Stimulated activated naive B cell treated with anti-CD40 and anti-IgM and Interleukin-4, amounts not matched to agents 10 μg/mL and 1 μg/mL and 100 μg/mL, for 72 hours (primary cell): ENCODE results near the gene FEZ2.

Experiments used
- ATAC-seq, 2 donors: fragments of 150-1000 bp; cut with Tn5 transposase; replicated peaks; 2 replicates each; pipeline ENCODE4 v1.10.0; 2021; ENCODE audit warnings: moderate library complexity in 1 of 2
- DNase-seq: peaks from one replicate; pipeline ENCODE4 v3.0.0; 2021
- H3K27ac Mint-ChIP-seq: one replicate; pipeline ENCODE4 v1.8.0; 2022; ENCODE audit warnings: mild to moderate bottlenecking, mixed read lengths
- H3K27me3 Mint-ChIP-seq, 2 donors: one replicate each; pipeline ENCODE4 v1.8.0; 2022; ENCODE audit warnings: mixed read lengths in 2 of 2
- H3K36me3 Mint-ChIP-seq, 2 donors: one replicate each; pipeline ENCODE4 v1.8.0; 2022; ENCODE audit warnings: mixed read lengths in 2 of 2, mild to moderate bottlenecking in 1 of 2
- H3K4me1 Mint-ChIP-seq, 2 donors: one replicate each; pipeline ENCODE4 v1.8.0; 2022; ENCODE audit warnings: mixed read lengths in 2 of 2, mild to moderate bottlenecking in 1 of 2
- H3K4me3 Mint-ChIP-seq, 2 donors: one replicate each; pipeline ENCODE4 v1.8.0; 2022; ENCODE audit warnings: mild to moderate bottlenecking in 2 of 2, mixed read lengths in 2 of 2, moderate library complexity in 1 of 2
- H3K9me3 Mint-ChIP-seq, 2 donors: one replicate each; pipeline ENCODE4 v1.8.0; 2022; ENCODE audit warnings: mixed read lengths in 2 of 2, mild to moderate bottlenecking in 1 of 2

Gene FEZ2

DNA sequence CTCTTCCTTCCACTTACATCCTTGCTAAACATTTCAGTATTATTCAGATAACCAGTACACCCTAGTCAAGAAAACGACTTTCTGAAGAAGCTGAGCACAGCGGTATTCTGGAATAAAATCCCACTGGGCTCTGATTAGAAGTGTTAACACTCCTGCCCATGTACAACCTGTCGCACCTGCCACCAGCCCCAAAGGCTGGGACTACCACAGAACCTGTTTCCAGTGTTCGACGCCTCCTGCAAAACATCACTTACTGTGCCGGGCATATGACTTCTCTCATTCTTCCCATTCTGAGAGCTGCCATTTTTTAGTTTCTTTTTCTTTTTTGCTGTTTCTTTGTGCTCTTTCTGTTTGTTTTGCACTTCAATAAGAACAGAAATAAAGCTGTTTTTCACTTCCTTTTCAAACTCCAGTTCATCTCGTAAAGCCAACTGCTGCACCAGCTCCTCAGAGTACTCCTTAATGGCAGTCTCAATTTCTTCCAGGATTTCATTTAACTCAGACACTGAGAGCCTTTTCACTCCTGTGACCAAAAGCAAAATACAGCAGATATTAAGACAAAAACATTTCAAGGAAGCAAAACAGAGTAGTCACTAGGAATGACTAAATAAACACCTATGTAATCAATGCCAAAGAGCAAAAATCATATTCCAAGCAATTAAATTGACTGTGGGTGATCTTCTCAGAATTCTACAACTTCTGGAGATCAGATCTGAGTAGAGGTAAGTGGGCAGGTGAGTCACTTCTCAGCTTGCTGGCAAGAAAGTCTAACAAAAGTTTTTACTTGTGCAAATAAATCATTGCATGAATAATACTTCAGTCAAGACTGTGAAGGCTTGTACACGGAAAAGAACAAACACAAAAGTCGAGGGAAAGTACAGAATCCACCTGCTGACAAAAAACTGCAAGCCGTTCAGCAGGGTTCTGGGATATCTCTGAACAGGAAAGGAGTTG is 19.3 kb downstream of the FEZ2 start:
- ATAC-seq: no peak
- H3K4me1 Mint-ChIP-seq: peaks cover 8 to 14% of the 10 kb centered on the region in 2 donors
- DNase-seq: no peak
- no peaks in the 10 kb centered on the region for H3K9me3 Mint-ChIP-seq
- no peaks in the 10 kb centered on the region for H3K27me3 Mint-ChIP-seq
- no peak overlapping the region for H3K27ac Mint-ChIP-seq
- H3K4me3 Mint-ChIP-seq: no peak overlapping the region
- peaks cover 61 to 76% of the 10 kb centered on the region in 2 donors for H3K36me3 Mint-ChIP-seq

DNA sequence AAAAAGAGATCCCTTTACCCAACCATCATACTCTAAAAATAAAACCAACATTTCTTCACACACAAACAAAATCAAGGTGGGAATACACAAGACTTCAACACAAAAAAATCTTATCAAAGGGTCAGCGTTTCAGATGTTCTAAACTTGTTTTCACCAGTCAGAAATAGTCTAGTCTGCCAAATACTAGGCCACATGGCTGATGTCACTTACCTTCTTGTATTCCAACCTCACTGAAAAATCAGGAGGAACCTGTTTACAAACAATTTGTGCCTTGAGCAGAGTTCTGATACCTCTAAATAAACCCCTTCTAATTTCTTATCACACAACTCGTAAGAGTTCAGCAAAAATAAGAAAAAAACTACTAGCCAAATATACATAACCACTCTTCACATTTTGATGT is 20.1 kb downstream of the FEZ2 start:
- H3K36me3 Mint-ChIP-seq: peaks cover 58 to 78% of the 10 kb centered on the region in 2 donors
- no peak overlapping the region for H3K4me3 Mint-ChIP-seq
- no peaks in the 10 kb centered on the region for H3K27me3 Mint-ChIP-seq
- DNase-seq: no peak
- no peaks in the 10 kb centered on the region for H3K9me3 Mint-ChIP-seq
- H3K27ac Mint-ChIP-seq: no peak overlapping the region
- ATAC-seq: no peak
- H3K4me1 Mint-ChIP-seq: peaks cover 9 to 21% of the 10 kb centered on the region in 2 donors

DNA sequence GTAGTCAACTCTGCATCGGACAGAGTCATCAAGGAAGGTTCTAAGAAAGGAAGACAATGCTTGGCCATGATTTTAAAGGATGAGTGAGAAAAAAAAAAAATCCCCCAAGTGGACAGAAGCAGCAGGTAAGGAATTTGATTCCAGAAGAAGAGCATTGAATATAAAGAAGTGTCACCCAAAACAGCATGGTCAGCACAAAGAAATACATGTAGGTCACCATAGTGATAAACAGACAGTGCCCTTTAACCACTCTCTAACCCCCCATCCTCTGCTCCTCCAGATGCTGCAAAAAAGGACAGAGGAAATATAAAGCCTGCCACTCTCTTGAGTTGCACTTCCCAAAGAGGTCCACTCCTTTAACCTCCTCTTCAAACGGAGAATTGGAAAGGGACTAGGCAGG is 23.4 kb downstream of the FEZ2 start:
- Mint-ChIP-seq H3K36me3 (peaks cover 55 to 67% of the 10 kb centered on the region in 2 donors), H3K27ac (no peak overlapping the region), H3K9me3 (no peaks in the 10 kb centered on the region), H3K27me3 (no peaks in the 10 kb centered on the region), H3K4me3 (no peak overlapping the region), H3K4me1 (peaks cover 11 to 21% of the 10 kb centered on the region in 2 donors)
- ATAC-seq: no peak
- no peak for DNase-seq

DNA sequence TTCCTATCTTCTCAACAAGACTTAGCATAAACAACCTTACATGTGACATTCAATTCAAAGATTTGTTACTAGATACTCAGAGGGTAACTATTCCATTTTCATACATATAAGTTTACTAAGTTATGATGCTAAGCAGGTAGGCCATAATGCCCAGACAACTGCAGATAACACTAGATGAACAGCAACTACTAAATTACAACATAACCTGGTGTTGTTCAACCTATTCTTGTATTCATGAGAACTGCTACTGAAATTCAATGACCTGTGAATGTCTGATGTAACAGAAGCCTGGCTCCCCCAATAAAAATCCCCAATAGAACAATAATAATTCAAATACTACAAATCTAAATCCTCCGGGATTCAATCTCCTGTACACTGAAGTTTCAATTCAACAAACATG is 24.8 kb downstream of the FEZ2 start:
- H3K27me3 Mint-ChIP-seq: no peaks in the 10 kb centered on the region
- H3K36me3 Mint-ChIP-seq: peaks cover 47 to 57% of the 10 kb centered on the region in 2 donors
- no peak overlapping the region for H3K27ac Mint-ChIP-seq
- H3K4me1 Mint-ChIP-seq: peaks cover 3 to 10% of the 10 kb centered on the region in 2 donors
- H3K4me3 Mint-ChIP-seq: no peak overlapping the region
- DNase-seq: no peak
- no peaks in the 10 kb centered on the region for H3K9me3 Mint-ChIP-seq
- no peak for ATAC-seq

DNA sequence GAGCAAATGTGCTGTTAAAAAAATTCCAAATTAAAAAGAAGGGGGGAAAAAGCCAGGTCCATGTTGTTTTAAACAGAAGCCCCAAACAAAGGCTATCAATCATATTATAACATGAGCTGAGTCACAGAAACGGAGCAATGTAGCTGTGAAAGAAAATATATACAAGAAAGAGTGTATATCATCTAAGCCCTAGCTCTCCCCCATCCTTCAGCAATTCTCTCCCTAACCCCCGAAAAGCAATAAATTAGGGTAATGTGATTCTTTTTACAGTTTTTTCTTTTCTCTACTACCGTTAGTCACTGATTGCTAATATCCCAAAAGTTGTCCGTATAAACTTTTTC is 25.3 kb downstream of the FEZ2 start:
- Mint-ChIP-seq H3K4me1 (peaks cover 3 to 9% of the 10 kb centered on the region in 2 donors), H3K9me3 (no peaks in the 10 kb centered on the region), H3K4me3 (no peak overlapping the region), H3K27ac (no peak overlapping the region), H3K27me3 (no peaks in the 10 kb centered on the region), H3K36me3 (peaks cover 44 to 56% of the 10 kb centered on the region in 2 donors)
- DNase-seq: no peak
- no peak for ATAC-seq

DNA sequence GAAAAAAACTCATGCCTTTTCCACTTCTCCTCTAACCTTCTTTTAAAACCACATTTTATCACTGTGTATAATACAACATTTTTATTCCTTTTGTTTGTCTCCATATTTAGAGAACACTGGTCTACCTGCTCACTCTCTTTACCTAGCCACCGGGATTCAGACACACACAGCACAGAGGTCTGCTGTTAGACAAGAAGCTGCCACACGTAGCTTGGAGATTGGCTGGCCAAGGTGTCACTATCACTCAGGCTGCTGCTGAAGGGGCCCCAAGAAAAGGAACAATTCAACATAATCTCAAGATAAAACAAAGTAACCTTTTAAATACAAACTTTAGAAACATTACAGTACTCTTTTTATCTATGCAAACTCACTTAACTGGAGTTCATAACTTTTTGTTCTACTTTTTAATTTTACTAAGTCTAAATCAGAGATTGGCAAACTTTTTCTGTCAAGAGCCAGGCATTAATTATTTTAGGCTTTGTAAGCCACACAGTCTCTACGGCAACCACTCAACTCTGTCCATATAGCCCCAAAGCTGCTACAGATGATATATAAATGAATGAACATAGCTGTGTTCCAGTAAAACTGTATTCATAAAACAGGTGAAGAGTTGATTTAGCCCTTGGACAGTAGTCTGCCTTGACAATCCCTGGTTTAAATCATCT is 25.8 kb downstream of the FEZ2 start:
- peaks cover 43 to 58% of the 10 kb centered on the region in 2 donors for H3K36me3 Mint-ChIP-seq
- no peaks in the 10 kb centered on the region for H3K27me3 Mint-ChIP-seq
- peaks cover 3 to 9% of the 10 kb centered on the region in 2 donors for H3K4me1 Mint-ChIP-seq
- no peak overlapping the region for H3K27ac Mint-ChIP-seq
- no peak for DNase-seq
- no peaks in the 10 kb centered on the region for H3K9me3 Mint-ChIP-seq
- no peak overlapping the region for H3K4me3 Mint-ChIP-seq
- ATAC-seq: no peak

DNA sequence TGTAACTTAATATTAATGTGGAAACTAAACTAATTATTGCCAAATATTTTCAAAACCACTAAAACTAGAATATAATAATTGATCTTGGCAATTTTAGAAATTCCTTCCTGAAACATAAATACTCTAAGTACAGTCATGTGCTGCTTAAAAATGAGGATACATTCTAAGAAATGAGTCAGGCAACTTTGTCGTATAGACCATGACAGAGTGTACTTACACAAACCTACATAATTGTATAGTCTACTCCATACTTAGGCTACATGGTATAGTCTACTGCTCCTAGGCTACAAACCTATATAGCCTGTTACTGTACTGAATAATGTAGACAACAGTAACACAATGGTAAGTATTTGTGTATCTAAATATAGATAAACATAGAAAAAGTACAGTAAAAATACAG is 27.6 kb downstream of the FEZ2 start:
- ATAC-seq (no peak), DNase-seq (no peak)
- Mint-ChIP-seq H3K27ac (no peak overlapping the region), H3K4me1 (peaks cover 5 to 9% of the 10 kb centered on the region in 2 donors), H3K4me3 (no peak overlapping the region), H3K9me3 (no peaks in the 10 kb centered on the region), H3K36me3 (peaks cover 51 to 72% of the 10 kb centered on the region in 2 donors), H3K27me3 (no peaks in the 10 kb centered on the region)

DNA sequence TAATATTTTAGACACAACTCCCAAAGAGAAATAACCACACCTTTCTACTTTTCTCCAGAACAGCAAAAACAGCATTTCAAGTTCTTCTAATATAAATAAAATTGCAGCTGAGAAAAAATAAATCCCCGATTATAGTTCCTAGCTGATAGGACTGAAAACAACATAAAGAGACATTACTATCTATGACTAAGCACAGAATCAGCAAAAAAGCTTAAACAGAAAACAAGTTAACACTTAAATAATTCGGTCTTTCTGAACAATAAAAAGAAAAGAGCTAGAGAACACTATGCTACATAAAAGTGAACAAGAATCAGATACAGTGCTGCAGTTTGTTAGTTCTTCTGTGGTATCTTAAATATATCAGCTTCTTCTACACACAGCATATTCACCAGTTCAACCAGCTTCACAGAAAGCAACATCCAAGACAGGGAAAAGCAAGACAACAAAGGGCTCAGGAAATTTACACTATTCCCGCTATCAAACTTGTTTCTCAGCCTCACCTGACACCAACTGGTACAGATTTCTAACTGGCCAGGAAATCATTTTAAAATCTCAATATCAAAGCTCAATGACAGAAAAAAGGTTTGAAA is 28.6 kb downstream of the FEZ2 start:
- Mint-ChIP-seq H3K36me3 (peaks cover 50 to 70% of the 10 kb centered on the region in 2 donors), H3K4me3 (no peak overlapping the region), H3K27me3 (no peaks in the 10 kb centered on the region), H3K9me3 (no peaks in the 10 kb centered on the region), H3K27ac (no peak overlapping the region), H3K4me1 (peaks cover 9 to 10% of the 10 kb centered on the region in 2 donors)
- no peak for DNase-seq
- ATAC-seq: no peak

DNA sequence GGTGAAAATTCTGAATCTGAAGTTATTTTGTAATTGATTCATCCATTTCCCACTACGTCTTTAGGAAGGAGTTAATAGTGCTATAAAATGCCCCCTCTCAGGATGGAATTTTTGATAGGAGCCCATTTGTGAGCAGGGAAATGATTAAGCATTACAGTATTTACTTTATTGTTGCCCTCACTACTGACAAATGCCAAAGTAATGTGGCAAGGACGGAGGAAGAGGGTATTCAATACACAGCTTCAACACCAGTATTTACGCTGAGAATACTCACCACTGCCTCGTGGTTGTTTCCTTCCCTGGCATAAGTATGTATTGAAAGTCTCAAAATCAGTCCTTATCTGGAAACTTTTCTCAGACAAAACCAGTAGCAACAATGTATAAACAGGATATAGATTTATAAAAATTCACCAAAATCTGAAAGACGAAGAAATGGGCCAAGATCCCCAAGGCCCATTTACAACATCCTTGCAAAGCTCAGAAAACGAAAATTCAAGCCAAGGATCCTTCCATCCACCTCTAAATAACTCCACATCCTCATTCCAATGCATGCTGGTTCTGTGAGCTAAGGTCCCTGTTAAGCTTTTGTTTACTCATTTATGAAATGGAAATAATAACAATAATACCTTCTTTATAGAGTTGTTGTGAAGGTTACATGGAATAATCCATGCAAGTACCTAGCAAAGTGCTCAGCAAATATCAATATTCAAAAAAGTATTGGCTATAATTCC is 29.3 kb downstream of the FEZ2 start:
- H3K36me3 Mint-ChIP-seq: peaks cover 50 to 70% of the 10 kb centered on the region in 2 donors
- H3K27ac Mint-ChIP-seq: no peak overlapping the region

DNA sequence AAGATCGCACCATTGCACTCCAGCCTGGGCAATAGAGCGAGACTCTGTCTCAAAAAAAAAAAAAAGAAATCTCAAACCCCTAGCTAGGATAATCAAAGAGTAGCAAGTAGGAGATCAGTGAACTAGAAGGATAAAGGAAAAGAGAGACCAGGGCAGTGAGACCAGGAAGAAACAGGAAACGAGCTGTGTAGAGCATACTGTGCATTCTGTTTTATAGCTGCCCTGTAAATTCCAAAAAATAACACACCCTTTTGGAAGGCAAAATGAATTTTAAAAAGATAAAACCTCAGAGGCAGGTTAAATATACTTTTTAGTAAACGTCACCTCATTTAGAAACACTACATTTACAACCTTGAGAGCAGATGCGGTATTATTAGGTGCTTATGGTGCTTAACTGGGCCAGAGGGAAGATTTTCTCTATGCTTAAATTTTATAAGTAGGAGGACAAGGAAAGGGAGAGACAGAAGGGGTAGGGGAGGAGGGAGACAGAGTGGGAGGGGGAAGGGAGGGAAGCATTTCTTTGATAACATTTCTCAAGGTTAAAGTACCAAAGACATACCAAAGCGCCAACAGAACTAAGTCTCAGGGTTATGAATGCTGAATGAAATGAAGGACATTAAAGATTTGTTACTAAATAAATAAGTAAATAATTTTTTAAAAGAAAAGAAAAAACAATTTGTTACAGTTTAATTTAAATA is 30.1 kb downstream of the FEZ2 start:
- no peaks in the 10 kb centered on the region for H3K9me3 Mint-ChIP-seq
- peaks cover 0 to 8% of the 10 kb centered on the region in 2 donors for H3K4me1 Mint-ChIP-seq
- H3K27ac Mint-ChIP-seq: no peak overlapping the region
- H3K27me3 Mint-ChIP-seq: no peaks in the 10 kb centered on the region
- no peak overlapping the region for H3K4me3 Mint-ChIP-seq
- H3K36me3 Mint-ChIP-seq: peaks cover 48 to 68% of the 10 kb centered on the region in 2 donors
- DNase-seq: no peak
- no peak for ATAC-seq

More for the DNA sequence above, 29.3 kb downstream of the FEZ2 start:
- DNase-seq (no peak), ATAC-seq (no peak)
- H3K27me3 Mint-ChIP-seq: no peaks in the 10 kb centered on the region
- no peaks in the 10 kb centered on the region for H3K9me3 Mint-ChIP-seq
- peaks cover 8 to 10% of the 10 kb centered on the region in 2 donors for H3K4me1 Mint-ChIP-seq
- no peak overlapping the region for H3K4me3 Mint-ChIP-seq

DNA sequence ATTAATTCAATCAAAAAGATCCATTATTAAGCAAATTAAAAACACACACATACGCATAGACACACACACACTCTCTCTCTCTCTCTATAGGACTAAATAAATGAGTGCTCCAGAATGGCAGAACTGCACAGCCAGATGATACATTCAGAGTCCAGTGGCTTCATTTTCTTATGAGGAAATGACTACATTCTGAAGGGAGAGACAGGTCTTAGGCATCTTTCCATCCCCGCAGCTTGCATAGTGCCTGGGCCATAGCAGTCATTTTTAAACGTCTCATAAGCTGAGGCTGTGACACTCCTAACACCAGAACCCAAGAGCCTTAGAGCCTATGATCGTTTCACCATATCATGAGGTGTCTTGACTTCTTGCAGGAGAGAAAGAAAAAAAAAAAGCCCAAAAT is 31.1 kb downstream of the FEZ2 start:
- Mint-ChIP-seq H3K4me1 (peaks cover 0 to 7% of the 10 kb centered on the region in 2 donors), H3K4me3 (no peak overlapping the region), H3K9me3 (no peaks in the 10 kb centered on the region), H3K27me3 (no peaks in the 10 kb centered on the region), H3K36me3 (peaks cover 44 to 59% of the 10 kb centered on the region in 2 donors), H3K27ac (no peak overlapping the region)
- no peak for DNase-seq
- no peak for ATAC-seq

DNA sequence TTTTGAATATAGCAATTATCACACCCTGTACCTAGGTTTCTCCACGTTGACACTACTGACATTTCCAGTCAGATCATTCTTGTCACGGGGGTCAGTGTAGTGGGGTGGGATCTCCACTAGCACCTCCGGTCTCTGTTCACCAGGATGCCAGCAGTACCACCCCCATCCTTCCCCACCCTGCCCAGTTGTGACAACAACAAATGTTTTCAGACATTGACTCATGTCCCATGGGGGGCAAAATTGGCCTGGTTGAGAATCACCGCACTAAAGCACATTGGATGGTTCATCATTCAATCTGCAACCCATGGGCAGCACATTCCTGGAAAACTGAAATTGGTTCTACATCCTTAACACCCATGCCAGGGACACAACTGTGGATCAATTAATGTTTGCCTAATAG is 32.3 kb downstream of the FEZ2 start:
- Mint-ChIP-seq H3K36me3 (peaks cover 42 to 59% of the 10 kb centered on the region in 2 donors), H3K27me3 (no peaks in the 10 kb centered on the region), H3K27ac (no peak overlapping the region), H3K4me3 (no peak overlapping the region), H3K4me1 (peaks cover 0 to 7% of the 10 kb centered on the region in 2 donors), H3K9me3 (no peaks in the 10 kb centered on the region)
- DNase-seq: no peak
- ATAC-seq: no peak

DNA sequence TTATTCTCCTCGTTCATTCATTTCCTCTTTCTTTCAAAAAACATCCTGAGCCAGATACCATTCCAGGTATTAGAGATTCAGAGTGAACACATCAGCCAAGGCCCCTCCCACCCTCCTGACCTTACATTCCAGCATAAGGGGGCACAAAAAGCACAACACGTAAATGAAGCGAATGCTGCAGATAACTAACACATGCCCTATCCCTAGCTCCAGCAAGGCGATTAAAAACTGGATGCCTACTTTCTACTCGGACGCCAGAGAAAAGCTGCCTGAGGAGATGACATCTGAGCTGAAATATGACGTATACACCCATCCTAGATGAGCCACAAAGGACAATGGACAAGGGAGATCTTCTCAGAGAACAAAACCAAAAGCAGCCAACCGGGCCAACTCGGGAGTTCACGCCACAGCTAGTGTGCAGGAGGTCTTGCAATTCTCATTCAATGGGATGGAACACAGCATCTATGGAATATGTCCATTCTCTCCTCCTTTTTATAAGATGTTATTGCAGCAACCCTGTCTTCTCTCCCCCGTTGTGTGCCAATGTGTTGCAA is 33.5 kb downstream of the FEZ2 start:
- H3K36me3 Mint-ChIP-seq: peaks cover 44 to 62% of the 10 kb centered on the region in 2 donors
- no peak for DNase-seq
- H3K27me3 Mint-ChIP-seq: no peaks in the 10 kb centered on the region
- peaks cover 0 to 7% of the 10 kb centered on the region in 2 donors for H3K4me1 Mint-ChIP-seq
- no peak overlapping the region for H3K4me3 Mint-ChIP-seq
- no peak overlapping the region for H3K27ac Mint-ChIP-seq
- H3K9me3 Mint-ChIP-seq: no peaks in the 10 kb centered on the region
- no peak for ATAC-seq
